ENCODE data around the gene SND1.

- TF ChIP-seq, protein P1, sequence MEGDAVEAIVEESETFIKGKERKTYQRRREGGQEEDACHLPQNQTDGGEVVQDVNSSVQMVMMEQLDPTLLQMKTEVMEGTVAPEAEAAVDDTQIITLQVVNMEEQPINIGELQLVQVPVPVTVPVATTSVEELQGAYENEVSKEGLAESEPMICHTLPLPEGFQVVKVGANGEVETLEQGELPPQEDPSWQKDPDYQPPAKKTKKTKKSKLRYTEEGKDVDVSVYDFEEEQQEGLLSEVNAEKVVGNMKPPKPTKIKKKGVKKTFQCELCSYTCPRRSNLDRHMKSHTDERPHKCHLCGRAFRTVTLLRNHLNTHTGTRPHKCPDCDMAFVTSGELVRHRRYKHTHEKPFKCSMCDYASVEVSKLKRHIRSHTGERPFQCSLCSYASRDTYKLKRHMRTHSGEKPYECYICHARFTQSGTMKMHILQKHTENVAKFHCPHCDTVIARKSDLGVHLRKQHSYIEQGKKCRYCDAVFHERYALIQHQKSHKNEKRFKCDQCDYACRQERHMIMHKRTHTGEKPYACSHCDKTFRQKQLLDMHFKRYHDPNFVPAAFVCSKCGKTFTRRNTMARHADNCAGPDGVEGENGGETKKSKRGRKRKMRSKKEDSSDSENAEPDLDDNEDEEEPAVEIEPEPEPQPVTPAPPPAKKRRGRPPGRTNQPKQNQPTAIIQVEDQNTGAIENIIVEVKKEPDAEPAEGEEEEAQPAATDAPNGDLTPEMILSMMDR (IDR thresholded peaks at IDR 0.05; ENCODE audit: insufficient read depth, low read length), result no peak
- no peak for TF ChIP-seq POLR2AphosphoS5 (IDR thresholded peaks at IDR 0.05; ENCODE audit: low read depth)
- TF ChIP-seq REST (IDR thresholded peaks at IDR 0.05; ENCODE audit: insufficient replicate concordance, low read depth), result no peak
- TF ChIP-seq GABPA (IDR thresholded peaks at IDR 0.05; ENCODE audit: low read depth), result no peak
Observed at GRCh38 chr7:127891144-127891543, 239.2 kb downstream of the SND1 start.

Measured in HL-60 (cell line).